Measurements from ENCODE around the gene TRIM67. TPM values are rescaled to one million over a fixed set of nuclear protein-coding genes. Genes with fewer than 3 reads are reported as not detected.

Gene TRIM67
- total RNA-seq, 1 experiment from 2014 or later = not detected

- BruUV-seq (replicated peaks) = no TSS peak
- peaks cover 41% of the 10 kb centered on the region for H3K27me3 ChIP-seq (ENCODE audit: low read length)
- peak; percentile 43 for DNase-seq
- H3K9me2 ChIP-seq (replicated peaks; ENCODE audit: low read length) = no peaks in the 10 kb centered on the region
- no peak; the same call in 1 of the 2 replicates for ATAC-seq
- H4K20me1 ChIP-seq (ENCODE audit: low read length) = no peaks in the 10 kb centered on the region
- peak overlapping the region; percentile 14; the same call in 1 of the 2 replicates for H3K4me2 ChIP-seq (ENCODE audit: low read length)
- H3F3A ChIP-seq (ENCODE audit: low read length, unreplicated experiment) = no peaks in the 10 kb centered on the region
- no peak overlapping the region for H3K9ac ChIP-seq (ENCODE audit: low read length)
- TF ChIP-seq CTCF (conservative IDR thresholded peaks at IDR 0.05; ENCODE audit: low read depth, low read length) (no peak), EZH2phosphoT487 (IDR thresholded peaks at IDR 0.05; ENCODE audit: borderline replicate concordance, low read length) (no peak), EZH2 (IDR thresholded peaks at IDR 0.05; ENCODE audit: low read length, unreplicated experiment) (no peak)
- H3K4me3 ChIP-seq (ENCODE audit: low read length) = no peak overlapping the region
- intact Hi-C loops (cut with micrococcal nuclease) = no loop called here
- no peaks in the 10 kb centered on the region for H3K9me3 ChIP-seq (ENCODE audit: low read length)
- H3K27ac ChIP-seq (ENCODE audit: low read length) = no peak overlapping the region
- no peak overlapping the region for H2AFZ ChIP-seq (ENCODE audit: low read length)
- no peaks in the 10 kb centered on the region for H3K79me2 ChIP-seq (ENCODE audit: low read length)
- ChIA-PET POLR2A (ENCODE audit: unreplicated experiment) (no interaction called here), CTCF (no interaction called here)
- peaks cover 17% of the 10 kb centered on the region for H3K4me1 ChIP-seq (ENCODE audit: insufficient read depth, low read length)
- H3K36me3 ChIP-seq (ENCODE audit: low read depth, low read length) = no peaks in the 10 kb centered on the region
Observed at GRCh38 chr1:231172411-231172810, 10.6 kb downstream of the TRIM67 start.

- intact Hi-C loops (cut with micrococcal nuclease) = no loop called here
- no peak overlapping the region for H3K27ac ChIP-seq (ENCODE audit: low read length)
- peaks cover 81% of the 10 kb centered on the region for H3K27me3 ChIP-seq (ENCODE audit: low read length)
- no peak overlapping the region for H2AFZ ChIP-seq (ENCODE audit: low read length)
- no peaks in the 10 kb centered on the region for H3K79me2 ChIP-seq (ENCODE audit: low read length)
- no peak overlapping the region for H3K4me2 ChIP-seq (ENCODE audit: low read length)
- H3K4me1 ChIP-seq (ENCODE audit: insufficient read depth, low read length) = peaks cover 15% of the 10 kb centered on the region
- POLR2A ChIA-PET (ENCODE audit: unreplicated experiment) = no interaction called here
- no peak overlapping the region for H3K4me3 ChIP-seq (ENCODE audit: low read length)
- no peaks in the 10 kb centered on the region for H3K9me3 ChIP-seq (ENCODE audit: low read length)
- H3F3A ChIP-seq (ENCODE audit: low read length, unreplicated experiment) = no peaks in the 10 kb centered on the region
- no TSS peak for BruUV-seq (replicated peaks)
- DNase-seq (no peak), ATAC-seq (no peak)
- H4K20me1 ChIP-seq (ENCODE audit: low read length) = no peaks in the 10 kb centered on the region
- no peaks in the 10 kb centered on the region for H3K36me3 ChIP-seq (ENCODE audit: low read depth, low read length)
- TF ChIP-seq EZH2 (IDR thresholded peaks at IDR 0.05; ENCODE audit: low read length, unreplicated experiment) (no peak), EZH2phosphoT487 (IDR thresholded peaks at IDR 0.05; ENCODE audit: borderline replicate concordance, low read length) (no peak), CTCF (conservative IDR thresholded peaks at IDR 0.05; ENCODE audit: low read depth, low read length) (no peak)
- H3K9me2 ChIP-seq (replicated peaks; ENCODE audit: low read length) = no peaks in the 10 kb centered on the region
- CTCF ChIA-PET = no interaction called here
- H3K9ac ChIP-seq (ENCODE audit: low read length) = no peak overlapping the region
Observed at GRCh38 chr1:231176421-231176820, 14.6 kb downstream of the TRIM67 start.

GRCh38 chr1:231177226-231177625, 15.4 kb downstream of the TRIM67 start:
- H3K27me3 ChIP-seq (ENCODE audit: low read length) = peaks cover 89% of the 10 kb centered on the region
- ChIA-PET POLR2A (ENCODE audit: unreplicated experiment) (no interaction called here), CTCF (no interaction called here)
- peaks cover 7% of the 10 kb centered on the region for H3K4me1 ChIP-seq (ENCODE audit: insufficient read depth, low read length)
- TF ChIP-seq EZH2phosphoT487 (IDR thresholded peaks at IDR 0.05; ENCODE audit: borderline replicate concordance, low read length) (no peak), EZH2 (IDR thresholded peaks at IDR 0.05; ENCODE audit: low read length, unreplicated experiment) (no peak), CTCF (conservative IDR thresholded peaks at IDR 0.05; ENCODE audit: low read depth, low read length) (no peak)
- H3K9me2 ChIP-seq (replicated peaks; ENCODE audit: low read length) = no peaks in the 10 kb centered on the region
- DNase-seq (no peak), ATAC-seq (no peak)
- H3K36me3 ChIP-seq (ENCODE audit: low read depth, low read length) = no peaks in the 10 kb centered on the region
- H3K9ac ChIP-seq (ENCODE audit: low read length) = no peak overlapping the region
- BruUV-seq (replicated peaks) = no TSS peak
- H3K79me2 ChIP-seq (ENCODE audit: low read length) = no peaks in the 10 kb centered on the region
- no peaks in the 10 kb centered on the region for H4K20me1 ChIP-seq (ENCODE audit: low read length)
- H3K9me3 ChIP-seq (ENCODE audit: low read length) = no peaks in the 10 kb centered on the region
- H3K4me3 ChIP-seq (ENCODE audit: low read length) = no peak overlapping the region
- H3K27ac ChIP-seq (ENCODE audit: low read length) = no peak overlapping the region
- no peaks in the 10 kb centered on the region for H3F3A ChIP-seq (ENCODE audit: low read length, unreplicated experiment)
- no peak overlapping the region for H2AFZ ChIP-seq (ENCODE audit: low read length)
- intact Hi-C loops (cut with micrococcal nuclease) = no loop called here
- H3K4me2 ChIP-seq (ENCODE audit: low read length) = no peak overlapping the region
